H1 (cell line): Measurements from ENCODE around the gene HTRA1. TPM values are rescaled to one million over a fixed set of nuclear protein-coding genes. Genes with fewer than 3 reads are reported as not detected.

Source experiments
- CTCF ChIA-PET: fragments of 300-600 bp; sonication (Branson Sonifier 250); formaldehyde crosslinking; loops from one replicate; lab custom pipeline; 2021; ENCODE audit not compliant: partially characterized antibody; lab: Charles Lee
- POLR2A ChIA-PET: fragments of 300-600 bp; sonication (Branson Sonifier 250); formaldehyde crosslinking; loops from one replicate; lab custom pipeline; 2021; ENCODE audit warnings: inconsistent platforms; ENCODE audit not compliant: partially characterized antibody; lab: Charles Lee
- DNase-seq, 2 experiments: peaks; one replicate each; pipeline versions ENCODE4 v3.0.0 to v3.0.0-alpha.2; 2010 to 2022; ENCODE audit warnings: low spot score in 2 of 2, low read depth in 1 of 2, mixed read lengths in 1 of 2
- FAIRE-seq: peaks from 2 replicates; lab custom pipeline; 2011; peaks lifted over from hg19 to GRCh38; lab: Jason Lieb, UNC
- H2AFZ ChIP-seq: 2 replicates; pipeline ENCODE4 v1.8.1; 2012; ENCODE audit warnings: low read length, inconsistent platforms
- H2AK5ac ChIP-seq: 2 replicates; pipeline ENCODE4 v1.6.1; 2013; ENCODE audit warnings: low read depth, low read length
- H2BK120ac ChIP-seq: replicated peaks from 2 replicates; pipeline ENCODE3; 2013; ENCODE audit warnings: low read depth, low read length, inconsistent platforms
- H2BK12ac ChIP-seq: 2 replicates; pipeline ENCODE4 v1.6.1; 2013; ENCODE audit warnings: low read depth, low read length
- H2BK15ac ChIP-seq: 2 replicates; pipeline ENCODE4 v1.6.1; 2013; ENCODE audit warnings: low read length
- H2BK20ac ChIP-seq: 2 replicates; pipeline ENCODE4 v1.6.1; 2013; ENCODE audit warnings: low read length
- H2BK5ac ChIP-seq: 2 replicates; pipeline ENCODE4 v1.6.1; 2013; ENCODE audit warnings: low read depth, low read length
- H3K14ac ChIP-seq: 2 replicates; pipeline ENCODE4 v1.6.1; 2013; ENCODE audit warnings: inconsistent platforms; ENCODE audit not compliant: insufficient read length
- H3K18ac ChIP-seq: 2 replicates; pipeline ENCODE4 v1.6.1; 2013; ENCODE audit warnings: low read length; ENCODE audit errors: extremely low read depth
- H3K23ac ChIP-seq: 2 replicates; pipeline ENCODE4 v1.6.1; 2013; ENCODE audit warnings: inconsistent platforms; ENCODE audit not compliant: insufficient read length
- H3K23me2 ChIP-seq: 2 replicates; pipeline ENCODE4 v1.6.1; 2013; ENCODE audit warnings: low read depth, low read length
- H3K27ac ChIP-seq: 2 replicates; pipeline ENCODE4 v1.6.1; 2011; ENCODE audit warnings: low read depth, low read length, inconsistent platforms
- H3K27me3 ChIP-seq, 4 experiments: replicated peaks in 1 of 4; 1 replicate in 1 of 4; 2 replicates in 3 of 4; pipeline versions ENCODE4 v1.6.1 to v1.8.1; 2011 to 2013; ENCODE audit warnings: low read length in 3 of 4, mild to moderate bottlenecking in 3 of 4, inconsistent platforms in 2 of 4, mixed read lengths in 2 of 4, moderate library complexity in 1 of 4; ENCODE audit not compliant: control insufficient read depth in 3 of 4, insufficient read depth in 3 of 4; ENCODE audit errors: extremely low read depth in 1 of 4
- H3K36me3 ChIP-seq, 4 experiments: 2 replicates each; pipeline versions ENCODE4 v1.6.1 to v1.8.1; 2011 to 2013; ENCODE audit warnings: mild to moderate bottlenecking in 4 of 4, low read length in 3 of 4, moderate library complexity in 2 of 4, control low read depth in 1 of 4, inconsistent platforms in 1 of 4; ENCODE audit not compliant: insufficient read depth in 4 of 4, control insufficient read depth in 2 of 4
- H3K4ac ChIP-seq: replicated peaks from 2 replicates; pipeline ENCODE3; 2013; ENCODE audit warnings: low read length, low read depth, mixed read lengths, inconsistent platforms; ENCODE audit not compliant: insufficient read length
- H3K4me1 ChIP-seq, 4 experiments: replicated peaks in 1 of 4; 1 replicate in 1 of 4; 2 replicates in 3 of 4; pipeline versions ENCODE4 v1.6.1 to v1.8.1; 2011 to 2013; ENCODE audit warnings: low read length in 3 of 4, inconsistent platforms in 2 of 4, mixed read lengths in 1 of 4; ENCODE audit not compliant: insufficient read depth in 4 of 4, control insufficient read depth in 3 of 4
- H3K4me2 ChIP-seq, 2 experiments: 2 replicates each; pipeline versions ENCODE4 v1.6.1 to v1.8.1; 2011 to 2013; ENCODE audit warnings: low read depth in 2 of 2, low read length in 2 of 2, control low read depth in 1 of 2, inconsistent platforms in 1 of 2, mild to moderate bottlenecking in 1 of 2; ENCODE audit not compliant: insufficient read depth in 1 of 2
- H3K4me3 ChIP-seq, 4 experiments: fragments of 200-600, 300-600 bp in 1 of 4; sonication (generic), shearing (Covaris generic), sonication (Bioruptor Twin) in 1 of 4; 2 replicates each; pipeline versions ENCODE4 v1.5.1 to v1.8.1; 2011 to 2016; ENCODE audit warnings: low read length in 4 of 4, low read depth in 3 of 4, control low read depth in 2 of 4, inconsistent platforms in 2 of 4, mild to moderate bottlenecking in 2 of 4, mixed read lengths in 1 of 4, moderate library complexity in 1 of 4; ENCODE audit not compliant: insufficient read depth in 2 of 4; ENCODE audit errors: extremely low read depth in 1 of 4
- H3K56ac ChIP-seq: replicated peaks from 2 replicates; pipeline ENCODE3; 2013; ENCODE audit warnings: low read depth, mild to moderate bottlenecking, mixed read lengths, low read length, inconsistent platforms; ENCODE audit not compliant: insufficient read length
- H3K79me1 ChIP-seq: 2 replicates; pipeline ENCODE4 v1.6.1; 2013; ENCODE audit warnings: low read depth, low read length, control low read depth
- H3K79me2 ChIP-seq, 2 experiments: 2 replicates each; pipeline versions ENCODE4 v1.6.1 to v1.8.1; 2012 to 2013; ENCODE audit warnings: low read length in 2 of 2, mild to moderate bottlenecking in 2 of 2, inconsistent platforms in 1 of 2; ENCODE audit not compliant: insufficient read depth in 2 of 2, control insufficient read depth in 1 of 2
- H3K9ac ChIP-seq, 4 experiments: replicated peaks in 1 of 4; 1 replicate in 1 of 4; 2 replicates in 3 of 4; pipeline versions ENCODE4 v1.6.1 to v1.8.1; 2011 to 2013; ENCODE audit warnings: low read depth in 3 of 4, low read length in 3 of 4, control low read depth in 2 of 4, mild to moderate bottlenecking in 2 of 4, moderate library complexity in 2 of 4, inconsistent platforms in 1 of 4; ENCODE audit errors: extremely low read depth in 1 of 4
- H3K9me3 ChIP-seq, 2 experiments: 2 replicates each; pipeline versions ENCODE4 v1.6.1 to v1.8.1; 2012 to 2013; ENCODE audit warnings: mild to moderate bottlenecking in 2 of 2, moderate library complexity in 2 of 2, control low read depth in 1 of 2, inconsistent platforms in 1 of 2, low read depth in 1 of 2, low read length in 1 of 2, mixed read lengths in 1 of 2; ENCODE audit not compliant: insufficient read depth in 2 of 2
- H4K20me1 ChIP-seq, 2 experiments: replicated peaks in 1 of 2; 2 replicates each; pipeline versions ENCODE3 to v1.8.1; 2011 to 2013; ENCODE audit warnings: inconsistent platforms in 2 of 2, low read length in 2 of 2, mild to moderate bottlenecking in 1 of 2; ENCODE audit not compliant: insufficient read depth in 2 of 2, control insufficient read depth in 1 of 2
- H4K5ac ChIP-seq: 2 replicates; pipeline ENCODE4 v1.6.1; 2013; ENCODE audit warnings: low read length, low read depth, mixed read lengths, inconsistent platforms; ENCODE audit not compliant: insufficient read length
- H4K8ac ChIP-seq: 2 replicates; pipeline ENCODE4 v1.8.0; 2013; ENCODE audit warnings: mild to moderate bottlenecking, moderate library complexity, low read length, inconsistent platforms; ENCODE audit not compliant: insufficient read depth; ENCODE audit errors: extremely low read depth
- H4K91ac ChIP-seq: replicated peaks from 2 replicates; pipeline ENCODE3; 2013; ENCODE audit warnings: low read length, mixed read lengths, inconsistent platforms; ENCODE audit not compliant: insufficient read length
- CBX8 ChIP-seq: fragments of 300-800, 300-1000 bp; sonication (generic); IDR thresholded peaks from 2 replicates; pipeline ENCODE4 v1.7.1; 2016; ENCODE audit warnings: low read depth, low read length, borderline replicate concordance
- CHD2 ChIP-seq: IDR thresholded peaks from 2 replicates; pipeline ENCODE4 v1.6.1; 2012; ENCODE audit warnings: low read length, improper control_type of control experiment
- JUN ChIP-seq: IDR thresholded peaks from 2 replicates; pipeline ENCODE4 v1.6.1; 2011; ENCODE audit warnings: low read depth, mild to moderate bottlenecking, improper control_type of control experiment, low read length
- KDM4A ChIP-seq: IDR thresholded peaks from one replicate; pipeline ENCODE4 v1.7.1; 2012; ENCODE audit warnings: low read depth, mild to moderate bottlenecking, moderate library complexity, low read length, inconsistent platforms; ENCODE audit not compliant: severe bottlenecking
- RBBP5 ChIP-seq: IDR thresholded peaks from 2 replicates; pipeline ENCODE4 v1.7.1; 2012; ENCODE audit warnings: low read depth, mild to moderate bottlenecking, inconsistent platforms, low read length, moderate library complexity, borderline replicate concordance
- SIX5 ChIP-seq: IDR thresholded peaks from 2 replicates; pipeline ENCODE4 v1.6.1; 2011; ENCODE audit warnings: mild to moderate bottlenecking, low read depth, low read length
- SP1 ChIP-seq: IDR thresholded peaks from 2 replicates; pipeline ENCODE4 v1.6.1; 2011; ENCODE audit warnings: low read depth, low read length
- WGBS, 2 experiments: shearing (Covaris generic) in 1 of 2; methylation state at CpG; one replicate each; pipeline versions ENCODE4 v1.1.6 to v1.1.7; 2013 to 2015; ENCODE audit warnings: low lambda C conversion rate in 2 of 2, mixed read lengths in 2 of 2, inconsistent platforms in 1 of 2, low coverage in 1 of 2, missing lambda C conversion rate in 1 of 2; ENCODE audit not compliant: insufficient replicate concordance in 2 of 2, insufficient coverage in 1 of 2, insufficient read length in 1 of 2; ENCODE audit errors: extremely low coverage in 1 of 2, missing lambda C conversion rate in 1 of 2; 5-methylcytosine and 5-hydroxymethylcytosine counted together
- polyA plus RNA-seq, 7 experiments: library from polyadenylated mRNA; depleted of rRNA in 3 of 7; stranded (reverse) in 5 of 7; unstranded in 2 of 7; fragments of >200 nt in 5 of 7; fragments of 200-250 nt in 2 of 7; gene quantifications; 1 replicate in 5 of 7; 2 replicates in 1 of 7; 4 replicates in 1 of 7; pipeline versions ENCODE4 v1.2.1 to v1.2.3, GENCODE V29; 2011 to 2013; ENCODE audit warnings: missing spikeins in 2 of 7, mixed read lengths in 2 of 7
- total RNA-seq: library from RNA; stranded (reverse); fragmentation: NEBNext Ultra II Directional; extraction: Animal tissue kit (Norgen Biotek cat#: 25700); gene quantifications from 2 replicates; pipeline ENCODE4 v1.2.1, GENCODE V29; 2021
- TF ChIP-seq, protein P1 (sequence below): IDR thresholded peaks from 2 replicates; pipeline ENCODE4 v1.6.1; 2012; ENCODE audit warnings: low read length, inconsistent platforms

The HTRA1 gene
- total and polyA plus RNA-seq, 2 of the 8 experiments (the other 6 are each of a cell fraction or from before 2014, with no cell fraction given), result 15.8 to 20.1 TPM

DNA sequence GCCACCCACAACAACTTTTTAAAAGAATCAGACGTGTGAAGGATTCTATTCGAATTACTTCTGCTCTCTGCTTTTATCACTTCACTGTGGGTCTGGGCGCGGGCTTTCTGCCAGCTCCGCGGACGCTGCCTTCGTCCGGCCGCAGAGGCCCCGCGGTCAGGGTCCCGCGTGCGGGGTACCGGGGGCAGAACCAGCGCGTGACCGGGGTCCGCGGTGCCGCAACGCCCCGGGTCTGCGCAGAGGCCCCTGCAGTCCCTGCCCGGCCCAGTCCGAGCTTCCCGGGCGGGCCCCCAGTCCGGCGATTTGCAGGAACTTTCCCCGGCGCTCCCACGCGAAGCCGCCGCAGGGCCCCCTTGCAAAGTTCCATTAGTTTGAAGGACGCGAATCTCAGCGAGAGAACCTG, 461 bp upstream of the HTRA1 start:
- Histone ChIP-seq H2AFZ (peak overlapping the region; percentile 45; the same call in 1 of the 2 replicates), H2BK120ac (no peak overlapping the region), H3K4ac (no peak overlapping the region), H2BK5ac (no peak overlapping the region), H3K4me1 (peaks cover 0 to 20% (median 5%) of the 10 kb centered on the region in 4 experiments; a peak in 6 of 7 replicates), H3K9me3 (no peaks in the 10 kb centered on the region), H3K27me3 (peaks cover 25 to 47% (median 41%) of the 10 kb centered on the region in 4 experiments), H2BK20ac (no peak overlapping the region), H3K4me2 (peak overlapping the region; percentile 78 to 100), H3K79me2 (no peaks in the 10 kb centered on the region), H3K14ac (no peak overlapping the region), H3K9ac (no peak overlapping the region), H3K27ac (no peak overlapping the region), H4K8ac (peak overlapping the region; percentile 29; the same call in 1 of the 2 replicates), H3K56ac (no peak overlapping the region), H3K23ac (no peak overlapping the region), H4K20me1 (peaks cover 3% of the 10 kb centered on the region in 2 experiments), H3K23me2 (peaks cover 17% of the 10 kb centered on the region; the same call in 1 of the 2 replicates), H3K79me1 (no peaks in the 10 kb centered on the region), H2AK5ac (no peak overlapping the region), H4K91ac (no peak overlapping the region), H2BK15ac (no peak overlapping the region), H3K18ac (no peak overlapping the region; the same call in 1 of the 2 replicates), H2BK12ac (no peak overlapping the region), H3K36me3 (peaks cover 0 to 6% (median 0%) of the 10 kb centered on the region in 4 experiments; a peak in 1 of 8 replicates), H4K5ac (no peak overlapping the region), H3K4me3 (peak overlapping the region; percentile 42 to 67 (median 45))
- CTCF ChIA-PET, result interaction anchor here (1.1 kb wide), 1 partner anchor 162 kb away, joined by 3 read pairs; no protein-coding TSS in a partner anchor
- DNase-seq, result no peak
- FAIRE-seq, result no peak
- POLR2A ChIA-PET, result no interaction called here
- WGBS, 2 experiments, result 5% methylated on average over 32 of the region's 40 CpGs; no CpG with 5 or more reads in 1 of the 2 experiments
- TF ChIP-seq, protein P1, sequence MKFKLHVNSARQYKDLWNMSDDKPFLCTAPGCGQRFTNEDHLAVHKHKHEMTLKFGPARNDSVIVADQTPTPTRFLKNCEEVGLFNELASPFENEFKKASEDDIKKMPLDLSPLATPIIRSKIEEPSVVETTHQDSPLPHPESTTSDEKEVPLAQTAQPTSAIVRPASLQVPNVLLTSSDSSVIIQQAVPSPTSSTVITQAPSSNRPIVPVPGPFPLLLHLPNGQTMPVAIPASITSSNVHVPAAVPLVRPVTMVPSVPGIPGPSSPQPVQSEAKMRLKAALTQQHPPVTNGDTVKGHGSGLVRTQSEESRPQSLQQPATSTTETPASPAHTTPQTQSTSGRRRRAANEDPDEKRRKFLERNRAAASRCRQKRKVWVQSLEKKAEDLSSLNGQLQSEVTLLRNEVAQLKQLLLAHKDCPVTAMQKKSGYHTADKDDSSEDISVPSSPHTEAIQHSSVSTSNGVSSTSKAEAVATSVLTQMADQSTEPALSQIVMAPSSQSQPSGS, result no peak
- TF ChIP-seq JUN (no peak), CHD2 (no peak), CBX8 (no peak), SP1 (no peak), RBBP5 (no peak), KDM4A (peak; percentile 41), SIX5 (no peak)
